HG03045 (cell line): Measurements from ENCODE around the gene CPED1.
"Not testable (repeated sequence)": the region's sequence is repeated elsewhere in the genome, so short reads cannot be mapped to it uniquely, and the experiment has no call there.

ENCODE experiments used
- ATAC-seq: cut with Tn5 transposase; IDR thresholded peaks from one replicate; pipeline ENCODE4 v1.9.1; 2021; ENCODE audit warnings: mild to moderate bottlenecking, moderate library complexity; ENCODE audit not compliant: unreplicated experiment

The CPED1 gene

GRCh38 chr7:121212036-121212435, 223.5 kb downstream of the CPED1 start:
- ATAC-seq = no peak

- no peak for ATAC-seq
These were observed 226.1 kb downstream of the CPED1 start for GRCh38 chr7:121214657-121215056.

GRCh38 chr7:121219026-121219425, 230.5 kb downstream of the CPED1 start:
- no peak for ATAC-seq

GRCh38 chr7:121221108-121221507, 232.6 kb downstream of the CPED1 start:
- not testable (repeated sequence) for ATAC-seq

GRCh38 chr7:121228779-121229178, 240.3 kb downstream of the CPED1 start:
- ATAC-seq = no peak

- ATAC-seq = no peak
These were observed 246.7 kb downstream of the CPED1 start for GRCh38 chr7:121235201-121235600.

- no peak for ATAC-seq
These were observed 249.1 kb downstream of the CPED1 start for GRCh38 chr7:121237601-121238000.

- no peak for ATAC-seq
These were observed 255.8 kb downstream of the CPED1 start for GRCh38 chr7:121244120-121244870.

GRCh38 chr7:121251367-121251766, 262.9 kb downstream of the CPED1 start:
- not testable (repeated sequence) for ATAC-seq

- ATAC-seq = not testable (repeated sequence)
These were observed 264.2 kb downstream of the CPED1 start for GRCh38 chr7:121252523-121253235.

GRCh38 chr7:121259826-121260225, 271.3 kb downstream of the CPED1 start:
- ATAC-seq = no peak

- no peak for ATAC-seq
These were observed 272.8 kb downstream of the CPED1 start for GRCh38 chr7:121261207-121261884.

GRCh38 chr7:121262221-121262620, 273.7 kb downstream of the CPED1 start:
- no peak for ATAC-seq

GRCh38 chr7:121262969-121263368, 274.5 kb downstream of the CPED1 start:
- no peak for ATAC-seq

- ATAC-seq = no peak
These were observed 277.9 kb downstream of the CPED1 start for GRCh38 chr7:121266307-121266894.

GRCh38 chr7:121267612-121268011, 279.1 kb downstream of the CPED1 start:
- ATAC-seq = no peak

GRCh38 chr7:121269798-121270197, 281.3 kb downstream of the CPED1 start:
- ATAC-seq = no peak

- ATAC-seq = no peak
These were observed 282.6 kb downstream of the CPED1 start for GRCh38 chr7:121271098-121271497.

GRCh38 chr7:121271916-121272315, 283.4 kb downstream of the CPED1 start:
- ATAC-seq = no peak

- ATAC-seq = no peak
These were observed 284.2 kb downstream of the CPED1 start for GRCh38 chr7:121272676-121273075.

GRCh38 chr7:121273467-121274167, 285.1 kb downstream of the CPED1 start:
- ATAC-seq = peak; percentile 38
